SK-N-SH (cell line): ENCODE results near the gene LRIG1. TPM values are rescaled to one million over a fixed set of nuclear protein-coding genes. Genes with fewer than 3 reads are reported as not detected.

ENCODE experiments used
- CTCF ChIA-PET: fragments of 300-600, 350-600 bp; formaldehyde crosslinking; extraction: SDS; loops from one replicate; lab custom pipeline; 2021; lab: Yijun Ruan, JAX
- POLR2A ChIA-PET: fragments of 350-600 bp; sonication (Branson Sonifier 250); formaldehyde crosslinking; extraction: SDS; loops from one replicate; lab custom pipeline; 2020; ENCODE audit warnings: antibody characterized with exemption, inconsistent platforms; lab: Yijun Ruan, JAX
- DNase-seq: peaks from one replicate; pipeline ENCODE4 v3.0.0; 2012
- H2AFZ ChIP-seq: fragments of 200-600 bp; sonication (generic); 2 replicates; pipeline ENCODE4 v1.8.1; 2016; ENCODE audit warnings: antibody characterized with exemption, mild to moderate bottlenecking, low read depth
- H3F3A ChIP-seq: fragments of 200-600 bp; sonication (generic); replicated peaks from 2 replicates; pipeline ENCODE3; 2016; ENCODE audit warnings: antibody characterized with exemption, mild to moderate bottlenecking; ENCODE audit not compliant: insufficient read depth
- H3K27ac ChIP-seq, 2 experiments: fragments of 200-500 bp in 1 of 2; fragments of 200-600 bp in 1 of 2; sonication (Bioruptor generic) in 1 of 2; sonication (generic), shearing (Covaris generic) in 1 of 2; 2 replicates each; pipeline versions ENCODE4 v1.5.1 to v1.6.1; 2014 to 2016; ENCODE audit warnings: low read depth in 2 of 2, inconsistent platforms in 1 of 2, low read length in 1 of 2, mild to moderate bottlenecking in 1 of 2, mixed read lengths in 1 of 2
- H3K27me3 ChIP-seq: fragments of 200-600 bp; sonication (generic), shearing (Covaris generic); 2 replicates; pipeline ENCODE4 v1.6.1; 2016; ENCODE audit warnings: mixed run types; ENCODE audit not compliant: insufficient read depth
- H3K36me3 ChIP-seq, 2 experiments: fragments of 200-500 bp in 1 of 2; fragments of 200-600 bp in 1 of 2; sonication (Bioruptor generic) in 1 of 2; sonication (generic) in 1 of 2; replicated peaks in 1 of 2; 2 replicates each; pipeline versions ENCODE3 to v1.5.1; 2014 to 2016; ENCODE audit warnings: low read length in 1 of 2, mild to moderate bottlenecking in 1 of 2; ENCODE audit not compliant: insufficient read depth in 2 of 2, control insufficient read depth in 1 of 2
- H3K4me1 ChIP-seq, 2 experiments: fragments of 200-500 bp in 1 of 2; fragments of 200-600 bp in 1 of 2; sonication (Bioruptor generic) in 1 of 2; sonication (generic), shearing (Covaris generic) in 1 of 2; 2 replicates each; pipeline versions ENCODE4 v1.5.1 to v1.6.1; 2014 to 2016; ENCODE audit warnings: low read depth in 1 of 2, low read length in 1 of 2, mixed run types in 1 of 2; ENCODE audit not compliant: insufficient read depth in 2 of 2, control insufficient read depth in 1 of 2
- H3K4me2 ChIP-seq: fragments of 200-600 bp; sonication (generic), shearing (Covaris generic); 2 replicates; pipeline ENCODE4 v1.6.1; 2017; ENCODE audit warnings: mixed run types
- H3K4me3 ChIP-seq, 2 experiments: fragments of 200-500 bp in 1 of 2; fragments of 200-600 bp in 1 of 2; sonication (Bioruptor generic) in 1 of 2; sonication (generic), shearing (Covaris generic) in 1 of 2; 2 replicates each; pipeline versions ENCODE4 v1.5.1 to v1.8.1; 2014 to 2016; ENCODE audit warnings: low read depth in 2 of 2, inconsistent platforms in 1 of 2, low read length in 1 of 2, mild to moderate bottlenecking in 1 of 2, mixed read lengths in 1 of 2, moderate library complexity in 1 of 2
- H3K79me2 ChIP-seq: fragments of 200-600 bp; sonication (generic); 2 replicates; pipeline ENCODE4 v1.8.1; 2017; ENCODE audit warnings: mild to moderate bottlenecking; ENCODE audit not compliant: insufficient read depth
- H3K9ac ChIP-seq: fragments of 200-600 bp; sonication (generic); 2 replicates; pipeline ENCODE4 v1.6.1; 2017; ENCODE audit warnings: mixed run types
- H3K9me2 ChIP-seq: fragments of 200-600 bp; sonication (generic); 2 replicates; pipeline ENCODE4 v1.6.1; 2017; ENCODE audit warnings: mixed run types
- H3K9me3 ChIP-seq: fragments of 200-600 bp; sonication (generic); 2 replicates; pipeline ENCODE4 v1.6.1; 2017; ENCODE audit warnings: mixed run types, mild to moderate bottlenecking, moderate library complexity
- H4K20me1 ChIP-seq: fragments of 200-600 bp; sonication (generic); 2 replicates; pipeline ENCODE4 v1.6.1; 2017; ENCODE audit warnings: mild to moderate bottlenecking, mixed run types; ENCODE audit not compliant: insufficient read depth
- CHD2 ChIP-seq: fragments of 150-350 bp; IDR thresholded peaks from 2 replicates; pipeline ENCODE4 v1.6.1; 2018; ENCODE audit warnings: low read length; ENCODE audit not compliant: partially characterized antibody
- GABPA ChIP-seq: IDR thresholded peaks from 2 replicates; pipeline ENCODE4 v1.4.0; 2012; ENCODE audit warnings: low read depth, mild to moderate bottlenecking
- GATA2 ChIP-seq: sonication (generic); formaldehyde crosslinking; IDR thresholded peaks from 2 replicates; pipeline ENCODE4 v1.5.0; 2020; ENCODE audit warnings: mild to moderate bottlenecking, missing genetic modification reagents
- JUND ChIP-seq: IDR thresholded peaks from 2 replicates; pipeline ENCODE4 v1.4.0; 2012
- NFIC ChIP-seq: IDR thresholded peaks from 2 replicates; pipeline ENCODE4 v1.4.0; 2012; ENCODE audit warnings: borderline replicate concordance
- POLR2AphosphoS5 ChIP-seq: IDR thresholded peaks from 2 replicates; pipeline ENCODE4 v1.6.1; 2012; ENCODE audit warnings: low read depth, low read length
- RAD21 ChIP-seq: IDR thresholded peaks from 2 replicates; pipeline ENCODE4 v1.6.1; 2012; ENCODE audit warnings: mild to moderate bottlenecking, low read length
- RCOR1 ChIP-seq: fragments of 150-350 bp; IDR thresholded peaks from 2 replicates; pipeline ENCODE4 v1.6.1; 2017; ENCODE audit warnings: antibody characterized with exemption, low read length
- SMC3 ChIP-seq: IDR thresholded peaks from 2 replicates; pipeline ENCODE4 v1.6.1; 2012; ENCODE audit warnings: low read depth, low read length, improper control_type of control experiment
- TAF1 ChIP-seq: IDR thresholded peaks from 2 replicates; pipeline ENCODE4 v1.6.1; 2012; ENCODE audit warnings: low read depth, mild to moderate bottlenecking, low read length, moderate library complexity, borderline replicate concordance
- TEAD4 ChIP-seq: IDR thresholded peaks from 2 replicates; pipeline ENCODE4 v1.4.0; 2012; ENCODE audit warnings: mild to moderate bottlenecking, borderline replicate concordance; ENCODE audit not compliant: insufficient read depth
- WGBS: methylation state at CpG from one replicate; pipeline ENCODE4 v1.1.6; 2017; ENCODE audit warnings: low lambda C conversion rate; 5-methylcytosine and 5-hydroxymethylcytosine counted together
- polyA plus RNA-seq, 3 experiments: library from polyadenylated mRNA; depleted of rRNA; stranded (reverse); fragments of >200 nt; gene quantifications; 2 replicates each; pipeline ENCODE4 v1.2.3, GENCODE V29; 2012
- TF ChIP-seq, protein P1 (sequence below): IDR thresholded peaks from 2 replicates; pipeline ENCODE4; 2012
- TF ChIP-seq, protein P2 (sequence below): IDR thresholded peaks from 2 replicates; pipeline ENCODE4 v1.4.0; 2012; ENCODE audit warnings: low read depth, borderline replicate concordance
- TF ChIP-seq, protein P3 (sequence below): fragments of 150-350 bp; IDR thresholded peaks from 2 replicates; pipeline ENCODE4 v1.6.1; 2017; ENCODE audit warnings: antibody characterized with exemption, low read length, low read depth, borderline replicate concordance
- TF ChIP-seq, protein P4 (sequence below): IDR thresholded peaks from 2 replicates; pipeline ENCODE4 v1.4.0; 2012; ENCODE audit warnings: low read depth, borderline replicate concordance

LRIG1 gene
- polyA plus RNA-seq, 1 of the 3 experiments (the other 2 are of a cell fraction) = 1.7 TPM

DNA sequence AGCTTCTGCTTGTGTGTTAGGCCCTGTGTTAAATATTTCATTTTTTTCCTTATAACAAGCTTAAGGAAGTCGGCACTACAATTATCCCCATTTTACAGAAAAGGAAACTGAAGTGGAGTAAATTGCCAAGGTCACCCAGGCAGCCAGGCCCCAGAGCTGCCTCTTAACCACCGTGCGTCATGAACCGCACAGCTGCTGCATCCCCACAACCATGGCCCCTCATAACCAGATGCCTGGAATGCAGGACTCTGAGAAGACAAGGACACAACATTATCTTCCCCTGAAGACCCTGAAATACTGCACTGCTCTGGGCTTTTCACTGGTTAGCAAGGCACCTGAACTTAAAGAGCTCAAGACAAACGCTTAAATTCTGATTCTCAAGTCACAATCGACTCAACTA is 14.6 kb downstream of the LRIG1 start:
- POLR2A ChIA-PET = no interaction called here
- TF ChIP-seq TEAD4 = no peak
- no peak for TF ChIP-seq RAD21
- no peak for TF ChIP-seq SMC3
- no peak for TF ChIP-seq CHD2
- TF ChIP-seq, protein P1, sequence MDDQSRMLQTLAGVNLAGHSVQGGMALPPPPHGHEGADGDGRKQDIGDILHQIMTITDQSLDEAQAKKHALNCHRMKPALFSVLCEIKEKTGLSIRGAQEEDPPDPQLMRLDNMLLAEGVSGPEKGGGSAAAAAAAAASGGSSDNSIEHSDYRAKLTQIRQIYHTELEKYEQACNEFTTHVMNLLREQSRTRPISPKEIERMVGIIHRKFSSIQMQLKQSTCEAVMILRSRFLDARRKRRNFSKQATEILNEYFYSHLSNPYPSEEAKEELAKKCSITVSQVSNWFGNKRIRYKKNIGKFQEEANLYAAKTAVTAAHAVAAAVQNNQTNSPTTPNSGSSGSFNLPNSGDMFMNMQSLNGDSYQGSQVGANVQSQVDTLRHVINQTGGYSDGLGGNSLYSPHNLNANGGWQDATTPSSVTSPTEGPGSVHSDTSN = no peak
- TF ChIP-seq TAF1 = no peak
- TF ChIP-seq NFIC = no peak
- TF ChIP-seq, all 33 proteins: peak for 0
- Histone ChIP-seq H3F3A (no peaks in the 10 kb centered on the region), H3K4me2 (no peak overlapping the region), H3K4me3 (no peak overlapping the region), H3K9me2 (no peaks in the 10 kb centered on the region), H3K9ac (no peak overlapping the region), H3K27me3 (0 out of 2 replicates have a peak, but pooled peaks cover 6% of the 10 kb centered on the region), H3K27ac (no peak overlapping the region), H3K9me3 (no peaks in the 10 kb centered on the region), H2AFZ (no peak overlapping the region), H3K4me1 (peaks cover 0 to 6% of the 10 kb centered on the region in 2 experiments; a peak in 1 of 4 replicates), H3K79me2 (no peaks in the 10 kb centered on the region), H3K36me3 (no peaks in the 10 kb centered on the region), H4K20me1 (no peaks in the 10 kb centered on the region)
- DNase-seq = no peak
- 87% methylated on average over 6 of the region's 6 CpGs for WGBS
- CTCF ChIA-PET = interaction anchor here (1.0 to 1.2 kb wide), 2 partner anchors 23 to 79 kb away, joined by 3 to 4 read pairs; no protein-coding TSS in a partner anchor

DNA sequence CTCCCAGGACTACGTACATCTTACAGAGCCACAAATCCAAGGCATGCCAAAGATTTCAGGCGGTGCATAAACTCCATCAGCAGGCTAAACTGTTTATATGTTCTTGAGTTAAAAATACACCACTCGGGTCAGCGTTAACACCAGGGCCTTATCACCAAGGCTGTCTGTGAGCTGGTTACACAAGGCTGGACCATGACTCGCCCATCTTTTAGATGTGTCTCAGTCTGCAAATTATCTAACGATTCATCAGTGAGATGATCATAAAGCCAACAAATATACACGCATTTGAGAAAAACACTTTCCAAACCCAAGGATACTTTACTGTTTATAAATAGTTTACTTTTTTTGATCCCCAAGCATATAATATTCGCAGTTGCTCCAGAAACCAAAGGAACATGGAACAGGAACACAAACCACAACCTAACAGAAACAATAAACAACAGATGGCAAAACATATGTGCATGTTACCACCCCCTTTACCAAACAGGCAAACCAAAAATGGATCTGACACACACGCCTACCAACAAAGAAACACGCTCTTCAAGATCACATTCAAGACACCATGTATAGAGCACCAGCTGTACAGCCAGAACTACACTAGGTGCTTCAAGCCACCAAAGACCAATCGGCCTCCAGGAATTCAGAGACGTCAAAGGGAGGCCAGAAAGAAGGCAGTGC is 15.4 kb downstream of the LRIG1 start:
- Histone ChIP-seq H3K27me3 (0 out of 2 replicates have a peak, but pooled peaks cover 6% of the 10 kb centered on the region), H3K4me1 (peaks cover 0 to 9% of the 10 kb centered on the region in 2 experiments; a peak in 1 of 4 replicates), H3K9me2 (no peaks in the 10 kb centered on the region), H3K4me2 (no peak overlapping the region), H3K36me3 (no peaks in the 10 kb centered on the region), H4K20me1 (no peaks in the 10 kb centered on the region), H3K9ac (no peak overlapping the region), H3K4me3 (no peak overlapping the region), H2AFZ (no peak overlapping the region), H3K9me3 (no peaks in the 10 kb centered on the region), H3K27ac (no peak overlapping the region), H3K79me2 (no peaks in the 10 kb centered on the region), H3F3A (no peaks in the 10 kb centered on the region)
- TF ChIP-seq, protein P2, sequence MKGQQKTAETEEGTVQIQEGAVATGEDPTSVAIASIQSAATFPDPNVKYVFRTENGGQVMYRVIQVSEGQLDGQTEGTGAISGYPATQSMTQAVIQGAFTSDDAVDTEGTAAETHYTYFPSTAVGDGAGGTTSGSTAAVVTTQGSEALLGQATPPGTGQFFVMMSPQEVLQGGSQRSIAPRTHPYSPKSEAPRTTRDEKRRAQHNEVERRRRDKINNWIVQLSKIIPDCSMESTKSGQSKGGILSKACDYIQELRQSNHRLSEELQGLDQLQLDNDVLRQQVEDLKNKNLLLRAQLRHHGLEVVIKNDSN = no peak
- TF ChIP-seq POLR2AphosphoS5 = no peak
- no peak for TF ChIP-seq JUND
- TF ChIP-seq TAF1 = no peak
- TF ChIP-seq, protein P3, sequence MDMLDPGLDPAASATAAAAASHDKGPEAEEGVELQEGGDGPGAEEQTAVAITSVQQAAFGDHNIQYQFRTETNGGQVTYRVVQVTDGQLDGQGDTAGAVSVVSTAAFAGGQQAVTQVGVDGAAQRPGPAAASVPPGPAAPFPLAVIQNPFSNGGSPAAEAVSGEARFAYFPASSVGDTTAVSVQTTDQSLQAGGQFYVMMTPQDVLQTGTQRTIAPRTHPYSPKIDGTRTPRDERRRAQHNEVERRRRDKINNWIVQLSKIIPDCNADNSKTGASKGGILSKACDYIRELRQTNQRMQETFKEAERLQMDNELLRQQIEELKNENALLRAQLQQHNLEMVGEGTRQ = no peak
- TF ChIP-seq, protein P4, sequence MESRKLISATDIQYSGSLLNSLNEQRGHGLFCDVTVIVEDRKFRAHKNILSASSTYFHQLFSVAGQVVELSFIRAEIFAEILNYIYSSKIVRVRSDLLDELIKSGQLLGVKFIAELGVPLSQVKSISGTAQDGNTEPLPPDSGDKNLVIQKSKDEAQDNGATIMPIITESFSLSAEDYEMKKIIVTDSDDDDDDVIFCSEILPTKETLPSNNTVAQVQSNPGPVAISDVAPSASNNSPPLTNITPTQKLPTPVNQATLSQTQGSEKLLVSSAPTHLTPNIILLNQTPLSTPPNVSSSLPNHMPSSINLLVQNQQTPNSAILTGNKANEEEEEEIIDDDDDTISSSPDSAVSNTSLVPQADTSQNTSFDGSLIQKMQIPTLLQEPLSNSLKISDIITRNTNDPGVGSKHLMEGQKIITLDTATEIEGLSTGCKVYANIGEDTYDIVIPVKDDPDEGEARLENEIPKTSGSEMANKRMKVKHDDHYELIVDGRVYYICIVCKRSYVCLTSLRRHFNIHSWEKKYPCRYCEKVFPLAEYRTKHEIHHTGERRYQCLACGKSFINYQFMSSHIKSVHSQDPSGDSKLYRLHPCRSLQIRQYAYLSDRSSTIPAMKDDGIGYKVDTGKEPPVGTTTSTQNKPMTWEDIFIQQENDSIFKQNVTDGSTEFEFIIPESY = no peak
- TF ChIP-seq RCOR1 = no peak
- no peak for TF ChIP-seq GABPA
- TF ChIP-seq NFIC = no peak
- TF ChIP-seq GATA2 (CRISPR knock-in tag) = no peak
- 86% methylated on average over 12 of the region's 12 CpGs for WGBS
- ChIA-PET POLR2A (no interaction called here), CTCF (interaction anchor here (1.0 to 1.2 kb wide), 2 partner anchors 22 to 78 kb away, joined by 3 to 4 read pairs; no protein-coding TSS in a partner anchor)
- no peak for DNase-seq
